Activated naive CD8-positive, alpha-beta T cell treated with anti-CD3 and anti-CD28 coated beads, Interleukin-2, amount 10 ng/mL, durations not matched to agents 7 days and 5 days (primary cell): Measurements from ENCODE around the gene FGFR3. TPM values are rescaled to one million over a fixed set of nuclear protein-coding genes. Genes with fewer than 3 reads are reported as not detected.

ENCODE experiments used
- ATAC-seq: fragments of 150-1000 bp; cut with Tn5 transposase; one replicate; pipeline ENCODE4 v1.10.0; 2021; ENCODE audit warnings: low read depth, moderate library complexity
- POLR2A ChIA-PET: fragments of 350-600 bp; sonication (Branson Sonifier 250); formaldehyde crosslinking; loops from one replicate; lab custom pipeline; 2021; ENCODE audit warnings: antibody characterized with exemption; lab: Charles Lee
- DNase-seq: peaks from one replicate; pipeline ENCODE4 v3.0.0; 2021
- H3K27ac Mint-ChIP-seq: one replicate; pipeline ENCODE4 v1.8.0; 2022; ENCODE audit warnings: mild to moderate bottlenecking, mixed read lengths
- H3K27me3 Mint-ChIP-seq: one replicate; pipeline ENCODE4 v1.8.0; 2022; ENCODE audit warnings: mild to moderate bottlenecking, moderate library complexity, mixed read lengths
- H3K36me3 Mint-ChIP-seq: one replicate; pipeline ENCODE4 v1.8.0; 2021; ENCODE audit warnings: mild to moderate bottlenecking, mixed read lengths
- H3K4me1 Mint-ChIP-seq: one replicate; pipeline ENCODE4 v1.8.0; 2021; ENCODE audit warnings: mixed read lengths
- H3K4me3 Mint-ChIP-seq: one replicate; pipeline ENCODE4 v1.8.0; 2022; ENCODE audit warnings: mild to moderate bottlenecking, moderate library complexity, mixed read lengths
- H3K9me3 Mint-ChIP-seq: one replicate; pipeline ENCODE4 v1.8.0; 2021; ENCODE audit warnings: mixed read lengths
- total RNA-seq, 2 experiments: library from RNA; stranded (reverse); gene quantifications; one replicate each; pipeline ENCODE4 v1.2.3, GENCODE V29; 2021

Gene FGFR3
- total RNA-seq, 2 experiments from 2014 or later: 0.14 TPM; not detected in 1

GRCh38 chr4:1821679-1822567 is 28.8 kb downstream of the FGFR3 start:
- no peak overlapping the region for H3K27ac Mint-ChIP-seq
- POLR2A ChIA-PET: no interaction called here
- H3K4me1 Mint-ChIP-seq: no peaks in the 10 kb centered on the region
- H3K9me3 Mint-ChIP-seq: no peaks in the 10 kb centered on the region
- DNase-seq (no peak), ATAC-seq (no peak)
- H3K27me3 Mint-ChIP-seq: no peaks in the 10 kb centered on the region
- no peak overlapping the region for H3K4me3 Mint-ChIP-seq
- peaks cover 11% of the 10 kb centered on the region for H3K36me3 Mint-ChIP-seq

- Mint-ChIP-seq H3K27me3 (no peaks in the 10 kb centered on the region), H3K4me1 (no peaks in the 10 kb centered on the region), H3K4me3 (no peak overlapping the region), H3K36me3 (peaks cover 10% of the 10 kb centered on the region), H3K9me3 (no peaks in the 10 kb centered on the region), H3K27ac (no peak overlapping the region)
- POLR2A ChIA-PET: no interaction called here
- DNase-seq (no peak), ATAC-seq (no peak)
These were observed 29.8 kb downstream of the FGFR3 start for GRCh38 chr4:1822568-1823544.

- peaks cover 7% of the 10 kb centered on the region for H3K36me3 Mint-ChIP-seq
- ATAC-seq (no peak), DNase-seq (no peak)
- no peaks in the 10 kb centered on the region for H3K4me1 Mint-ChIP-seq
- H3K4me3 Mint-ChIP-seq: no peak overlapping the region
- no peak overlapping the region for H3K27ac Mint-ChIP-seq
- H3K9me3 Mint-ChIP-seq: no peaks in the 10 kb centered on the region
- no peaks in the 10 kb centered on the region for H3K27me3 Mint-ChIP-seq
- POLR2A ChIA-PET: no interaction called here
These were observed 30.4 kb downstream of the FGFR3 start for GRCh38 chr4:1823545-1823932.

- Mint-ChIP-seq H3K27ac (no peak overlapping the region), H3K4me1 (no peaks in the 10 kb centered on the region), H3K27me3 (no peaks in the 10 kb centered on the region), H3K9me3 (no peaks in the 10 kb centered on the region), H3K36me3 (peaks cover 8% of the 10 kb centered on the region), H3K4me3 (no peak overlapping the region)
- ATAC-seq: no peak
- DNase-seq: no peak
- POLR2A ChIA-PET: no interaction called here
These were observed 31.7 kb downstream of the FGFR3 start for GRCh38 chr4:1824746-1825145.

- no peak overlapping the region for H3K27ac Mint-ChIP-seq
- H3K9me3 Mint-ChIP-seq: no peaks in the 10 kb centered on the region
- no peaks in the 10 kb centered on the region for H3K4me1 Mint-ChIP-seq
- peaks cover 9% of the 10 kb centered on the region for H3K36me3 Mint-ChIP-seq
- DNase-seq: no peak
- ATAC-seq: no peak
- POLR2A ChIA-PET: no interaction called here
- no peak overlapping the region for H3K4me3 Mint-ChIP-seq
- H3K27me3 Mint-ChIP-seq: no peaks in the 10 kb centered on the region
These were observed 32.2 kb downstream of the FGFR3 start for GRCh38 chr4:1825326-1825725.

GRCh38 chr4:1826531-1827350 is 33.6 kb downstream of the FGFR3 start:
- no peaks in the 10 kb centered on the region for H3K9me3 Mint-ChIP-seq
- no peaks in the 10 kb centered on the region for H3K27me3 Mint-ChIP-seq
- DNase-seq: no peak
- no peak overlapping the region for H3K4me3 Mint-ChIP-seq
- no peak for ATAC-seq
- POLR2A ChIA-PET: no interaction called here
- no peak overlapping the region for H3K27ac Mint-ChIP-seq
- peaks cover 12% of the 10 kb centered on the region for H3K36me3 Mint-ChIP-seq
- peaks cover 6% of the 10 kb centered on the region for H3K4me1 Mint-ChIP-seq

GRCh38 chr4:1830234-1830633 is 37.1 kb downstream of the FGFR3 start:
- H3K9me3 Mint-ChIP-seq: no peaks in the 10 kb centered on the region
- ATAC-seq (no peak), DNase-seq (no peak)
- H3K4me3 Mint-ChIP-seq: no peak overlapping the region
- POLR2A ChIA-PET: no interaction called here
- H3K27me3 Mint-ChIP-seq: no peaks in the 10 kb centered on the region
- no peak overlapping the region for H3K27ac Mint-ChIP-seq
- H3K4me1 Mint-ChIP-seq: peaks cover 6% of the 10 kb centered on the region
- H3K36me3 Mint-ChIP-seq: peaks cover 17% of the 10 kb centered on the region

GRCh38 chr4:1830642-1831228 is 37.6 kb downstream of the FGFR3 start:
- H3K36me3 Mint-ChIP-seq: peaks cover 17% of the 10 kb centered on the region
- ATAC-seq (peak; percentile 52), DNase-seq (no peak)
- peaks cover 6% of the 10 kb centered on the region for H3K4me1 Mint-ChIP-seq
- no peaks in the 10 kb centered on the region for H3K27me3 Mint-ChIP-seq
- H3K9me3 Mint-ChIP-seq: no peaks in the 10 kb centered on the region
- no peak overlapping the region for H3K4me3 Mint-ChIP-seq
- POLR2A ChIA-PET: no interaction called here
- peak overlapping the region; percentile 34 for H3K27ac Mint-ChIP-seq

GRCh38 chr4:1831331-1831730 is 38.2 kb downstream of the FGFR3 start:
- Mint-ChIP-seq H3K9me3 (no peaks in the 10 kb centered on the region), H3K4me3 (no peak overlapping the region), H3K4me1 (peaks cover 6% of the 10 kb centered on the region), H3K27ac (no peak overlapping the region), H3K36me3 (peaks cover 19% of the 10 kb centered on the region), H3K27me3 (no peaks in the 10 kb centered on the region)
- POLR2A ChIA-PET: no interaction called here
- DNase-seq (no peak), ATAC-seq (no peak)

GRCh38 chr4:1832690-1833089 is 39.6 kb downstream of the FGFR3 start:
- ATAC-seq (no peak), DNase-seq (no peak)
- no peak overlapping the region for H3K4me3 Mint-ChIP-seq
- no peak overlapping the region for H3K27ac Mint-ChIP-seq
- no peaks in the 10 kb centered on the region for H3K27me3 Mint-ChIP-seq
- peaks cover 6% of the 10 kb centered on the region for H3K4me1 Mint-ChIP-seq
- POLR2A ChIA-PET: no interaction called here
- peaks cover 20% of the 10 kb centered on the region for H3K36me3 Mint-ChIP-seq
- H3K9me3 Mint-ChIP-seq: no peaks in the 10 kb centered on the region

GRCh38 chr4:1833307-1834046 is 40.4 kb downstream of the FGFR3 start:
- Mint-ChIP-seq H3K4me3 (no peak overlapping the region), H3K4me1 (peaks cover 6% of the 10 kb centered on the region), H3K9me3 (no peaks in the 10 kb centered on the region), H3K27ac (no peak overlapping the region), H3K36me3 (peaks cover 20% of the 10 kb centered on the region), H3K27me3 (no peaks in the 10 kb centered on the region)
- ATAC-seq (no peak), DNase-seq (no peak)
- POLR2A ChIA-PET: no interaction called here

- no peak overlapping the region for H3K27ac Mint-ChIP-seq
- H3K4me1 Mint-ChIP-seq: peaks cover 6% of the 10 kb centered on the region
- H3K4me3 Mint-ChIP-seq: no peak overlapping the region
- H3K36me3 Mint-ChIP-seq: peaks cover 22% of the 10 kb centered on the region
- DNase-seq: no peak
- H3K9me3 Mint-ChIP-seq: no peaks in the 10 kb centered on the region
- H3K27me3 Mint-ChIP-seq: no peaks in the 10 kb centered on the region
- ATAC-seq: no peak
- POLR2A ChIA-PET: no interaction called here
These were observed 41.1 kb downstream of the FGFR3 start for GRCh38 chr4:1834047-1834775.
